NCI-H774 (cell line): ENCODE measurements around the gene NXN.
"Not testable (repeated sequence)": the region's sequence is repeated elsewhere in the genome, so short reads cannot be mapped to it uniquely, and the experiment has no call there.

Experiments used
- DNase-seq: peaks from one replicate; lab custom pipeline; 2025; lab: John Stamatoyannopoulos, UW

NXN gene

GRCh38 chr17:887551-888209, 91.9 kb downstream of the NXN start:
- DNase-seq: no peak

DNA sequence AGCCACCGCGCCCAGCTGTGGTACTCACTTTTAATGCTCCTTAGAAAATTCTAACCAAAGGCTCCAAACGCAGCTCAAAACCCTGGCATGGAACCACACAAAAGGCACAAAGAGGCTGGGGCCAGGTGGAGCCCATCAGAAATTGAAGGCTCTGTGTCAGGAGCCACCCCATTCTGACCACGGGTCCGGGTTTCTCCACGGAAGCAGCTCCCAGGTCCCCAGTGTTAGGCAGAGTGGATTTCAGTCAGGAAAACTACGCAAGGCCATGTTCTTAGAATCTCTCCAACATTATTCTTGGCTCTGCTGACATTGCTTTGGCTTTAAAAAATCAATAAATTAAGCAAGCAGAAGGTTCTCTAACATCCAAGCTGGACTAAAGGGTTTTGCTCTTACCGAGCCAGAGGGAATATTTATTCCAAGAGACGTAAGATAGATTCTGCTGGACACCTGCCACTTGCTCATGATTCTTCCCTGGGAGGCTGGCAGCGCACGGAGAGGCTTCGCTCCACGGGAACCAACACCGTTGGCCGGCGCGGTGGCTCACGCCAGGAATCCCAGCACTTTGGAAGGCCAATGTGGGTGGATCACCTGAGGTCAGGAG, 93.5 kb downstream of the NXN start:
- no peak for DNase-seq

DNA sequence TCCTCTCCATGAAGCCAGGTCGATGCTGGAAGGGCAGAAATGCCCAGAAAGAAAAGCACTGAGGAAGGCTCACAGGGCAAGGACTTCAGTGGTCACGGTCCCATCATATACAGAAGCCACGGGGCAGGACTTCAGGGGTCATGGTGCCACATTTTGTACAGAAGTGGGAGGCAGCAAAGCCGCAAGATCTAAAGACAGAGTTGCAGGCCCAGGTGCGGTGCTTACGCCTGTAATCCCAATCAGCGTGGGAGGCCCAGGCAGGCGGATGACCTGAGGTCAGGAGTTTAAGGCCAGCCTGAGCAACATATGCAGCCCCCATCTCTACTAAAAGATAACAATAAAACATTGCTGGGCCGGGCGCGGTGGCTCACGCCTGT, 96.0 kb downstream of the NXN start:
- no peak for DNase-seq

- DNase-seq: no peak
These were observed 96.6 kb downstream of the NXN start for GRCh38 chr17:882827-883585.

- DNase-seq: no peak
These were observed 97.8 kb downstream of the NXN start for GRCh38 chr17:881778-882177.

GRCh38 chr17:880443-881269, 98.9 kb downstream of the NXN start:
- DNase-seq: no peak

DNA sequence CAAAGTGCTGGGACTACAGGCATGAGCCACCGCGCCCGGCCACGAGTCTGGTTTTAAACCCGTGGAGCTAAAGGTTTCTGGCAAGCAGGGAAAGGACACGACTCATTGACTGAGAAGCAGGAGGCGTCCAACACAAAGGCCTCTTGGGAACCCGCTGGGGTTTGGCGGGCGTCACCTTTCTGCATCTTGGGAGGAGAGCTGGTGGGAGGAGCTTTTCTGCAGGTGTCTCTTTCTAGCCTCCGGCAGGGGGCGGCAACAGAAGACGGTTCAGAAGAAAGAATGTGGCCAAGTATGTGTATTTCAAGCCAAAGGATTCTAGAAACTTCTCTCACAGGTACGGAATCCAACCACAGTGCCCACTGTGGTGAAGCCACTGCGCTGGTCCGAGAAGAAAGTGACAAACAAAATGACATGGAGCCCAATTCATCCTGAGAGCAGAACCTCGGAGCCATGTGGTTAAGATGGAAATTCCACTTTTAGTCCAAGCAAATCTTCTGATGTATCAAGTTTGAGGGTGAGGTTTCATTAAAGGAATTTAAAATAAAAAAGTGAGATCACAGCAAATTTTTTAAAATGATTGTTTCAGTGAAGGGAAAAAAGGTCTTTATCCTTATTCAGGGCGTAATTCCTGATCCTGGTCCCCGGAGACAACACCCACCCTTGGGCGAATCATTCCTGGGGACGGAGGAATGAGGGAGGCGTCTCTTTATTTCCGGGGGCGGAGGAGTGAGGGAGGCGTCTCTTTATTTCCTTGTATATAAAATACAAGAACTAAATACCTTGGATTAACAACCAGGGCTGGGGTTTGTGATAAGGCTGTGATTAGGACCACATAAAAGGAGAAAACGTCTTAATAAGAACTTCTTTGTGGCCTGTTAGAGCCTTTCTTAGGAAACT, 99.8 kb downstream of the NXN start:
- DNase-seq: no peak

GRCh38 chr17:877630-878029, 101.9 kb downstream of the NXN start:
- no peak for DNase-seq

- no peak for DNase-seq
These were observed 103.3 kb downstream of the NXN start for GRCh38 chr17:876272-876671.

- not testable (repeated sequence) for DNase-seq
These were observed 105.0 kb downstream of the NXN start for GRCh38 chr17:874590-874989.

- no peak for DNase-seq
These were observed 106.7 kb downstream of the NXN start for GRCh38 chr17:872855-873254.

DNA sequence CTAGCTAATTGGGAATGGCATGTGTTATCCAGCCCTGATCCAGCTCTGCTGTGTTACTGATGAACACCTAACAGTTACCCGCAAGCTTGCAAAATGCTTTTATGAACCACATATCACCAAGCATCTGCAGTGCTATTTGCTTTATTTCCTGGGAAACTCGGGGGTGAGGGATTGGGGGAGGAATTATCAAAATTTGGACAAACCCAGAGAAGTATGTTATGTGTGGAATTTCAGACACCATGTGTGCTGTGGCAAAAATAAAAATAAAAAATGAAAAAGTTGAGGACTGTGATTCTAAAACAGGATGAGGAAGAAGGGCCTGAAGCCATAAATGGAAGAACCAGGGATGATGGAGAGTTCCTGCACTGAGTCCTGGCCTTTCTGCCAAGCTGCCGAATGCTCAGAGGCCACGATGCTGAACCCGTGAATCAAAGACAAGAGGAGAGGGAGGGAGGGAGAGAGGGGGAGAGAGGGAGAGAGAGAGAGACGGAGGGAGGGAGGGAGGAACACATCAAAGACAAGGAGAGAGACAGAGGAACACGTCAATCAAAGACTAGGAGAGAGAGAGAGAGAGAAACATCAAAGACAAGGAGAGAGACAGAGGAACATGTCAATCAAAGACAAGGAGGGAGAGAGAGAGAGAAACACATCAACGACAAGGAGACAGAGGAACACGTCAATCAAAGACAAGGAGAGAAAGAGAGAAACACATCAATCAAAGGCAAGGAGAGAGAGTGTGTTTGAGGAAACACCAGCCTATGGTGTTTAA, 107.6 kb downstream of the NXN start:
- no peak for DNase-seq

GRCh38 chr17:869567-870525, 109.7 kb downstream of the NXN start:
- DNase-seq: no peak

DNA sequence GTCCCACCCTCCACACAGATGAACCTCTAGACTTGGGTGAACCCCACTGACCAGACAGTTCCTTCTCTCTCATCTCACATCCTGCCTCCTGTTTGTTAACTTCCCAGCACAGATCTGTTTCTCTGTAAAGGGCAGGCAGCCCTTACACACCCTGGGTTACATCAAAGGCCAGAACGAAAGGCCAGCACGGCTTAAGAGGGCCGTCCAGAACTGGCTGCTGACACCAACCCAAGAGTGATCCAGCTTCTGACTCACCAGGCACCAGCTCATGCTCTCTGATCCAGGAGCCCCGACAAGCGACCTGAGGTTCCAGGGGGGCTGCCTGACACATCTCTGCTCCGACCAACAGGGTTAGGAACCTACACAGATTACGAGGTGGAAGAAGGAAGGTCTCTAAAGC, 110.5 kb downstream of the NXN start:
- no peak for DNase-seq

DNA sequence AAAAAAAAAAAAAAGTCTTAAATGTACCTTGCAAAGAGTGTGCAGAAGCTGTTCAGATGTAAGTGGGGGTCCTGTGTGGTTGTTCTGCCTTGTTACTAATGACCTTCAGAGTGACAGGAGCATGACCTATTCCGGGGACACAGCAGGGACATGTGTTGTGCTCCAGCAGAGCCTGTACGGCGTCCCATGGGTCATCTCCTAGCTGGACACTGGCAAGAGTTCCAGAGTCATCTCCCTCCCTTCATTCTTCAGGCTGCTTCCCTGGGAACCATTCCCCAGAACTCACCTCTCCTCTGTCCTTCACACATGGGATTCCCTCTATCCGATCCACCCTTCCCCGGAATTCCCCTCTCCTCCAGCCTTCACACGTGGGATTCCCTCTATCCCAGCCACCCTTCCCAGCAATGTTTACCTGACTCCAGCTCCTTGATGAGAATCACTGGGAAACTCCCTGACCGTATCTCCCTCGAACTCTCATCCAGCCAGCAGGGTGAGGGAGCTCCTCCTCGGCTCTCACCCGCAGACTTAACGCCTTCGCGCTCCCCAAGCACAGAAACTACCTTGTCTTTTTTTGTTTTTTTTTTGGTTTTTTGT, 111.6 kb downstream of the NXN start:
- no peak for DNase-seq

DNA sequence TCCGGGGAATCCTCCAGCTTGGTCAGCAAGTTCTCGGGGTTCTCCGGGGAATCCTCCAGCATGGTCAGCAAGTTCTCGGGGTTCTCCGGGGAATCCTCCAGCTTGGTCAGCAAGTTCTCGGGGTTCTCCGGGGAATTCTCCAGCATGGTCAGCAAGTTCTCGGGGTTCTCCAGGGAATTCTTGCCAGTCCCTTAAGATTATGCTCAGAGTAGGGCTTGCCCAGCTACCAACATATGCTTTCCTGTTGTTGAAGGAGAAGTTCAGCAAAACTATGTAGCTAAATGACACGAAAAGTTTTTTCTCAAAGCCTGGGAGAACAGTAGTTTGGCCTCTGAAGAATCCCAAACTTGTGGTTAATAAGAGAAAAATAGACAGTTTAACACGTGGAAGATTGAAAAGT, 112.3 kb downstream of the NXN start:
- not testable (repeated sequence) for DNase-seq

GRCh38 chr17:866568-867103, 112.9 kb downstream of the NXN start:
- no peak for DNase-seq

DNA sequence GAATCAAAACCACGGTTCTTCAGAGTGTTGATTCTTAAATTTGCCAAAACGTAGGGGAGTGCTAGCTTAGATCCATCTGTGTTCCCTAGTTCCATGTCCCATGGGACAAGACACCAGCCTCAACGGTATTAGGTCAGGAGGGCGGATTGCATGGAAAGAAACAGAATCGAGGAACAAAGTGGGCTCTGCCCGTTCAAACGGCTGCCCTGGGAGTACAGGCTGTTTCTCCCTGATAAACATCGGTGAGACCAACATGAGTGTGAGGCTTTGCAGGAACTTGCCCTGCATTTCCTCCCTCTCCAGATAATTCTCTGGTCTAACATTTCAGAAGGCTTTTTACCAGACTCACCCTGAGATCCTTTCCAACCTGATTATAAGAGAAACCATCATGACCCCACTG, 115.3 kb downstream of the NXN start:
- DNase-seq: no peak

DNA sequence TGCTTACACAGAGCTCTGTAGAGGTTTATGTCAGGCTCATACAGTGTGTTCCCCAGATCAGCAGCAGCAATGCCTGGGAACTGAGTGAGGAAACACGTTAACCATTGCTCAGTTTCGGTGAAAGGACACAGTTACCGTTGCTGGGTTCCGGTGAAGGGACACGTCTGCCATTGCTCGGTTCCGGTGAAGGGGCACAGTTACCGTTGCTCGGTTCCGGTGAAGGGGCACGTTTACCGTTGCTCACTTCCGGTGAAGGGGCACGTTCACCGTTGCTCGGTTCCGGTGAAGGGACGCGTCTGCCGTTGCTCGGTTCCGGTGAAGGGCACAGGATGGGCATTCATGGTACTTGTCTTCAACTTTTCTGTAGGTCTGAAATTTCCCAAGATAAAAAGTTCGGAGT, 115.7 kb downstream of the NXN start:
- DNase-seq: no peak
